Hepatocyte (in vitro differentiated cells): Measurements from ENCODE around the gene MICAL3. TPM values are rescaled to one million over a fixed set of nuclear protein-coding genes. Genes with fewer than 3 reads are reported as not detected.

Experiments
- DNase-seq: peaks from one replicate; pipeline ENCODE4 v3.0.0-alpha.2; 2016; ENCODE audit warnings: low spot score
- H2AFZ ChIP-seq: fragments of 200-600 bp; sonication (generic); 2 replicates; pipeline ENCODE4 v1.6.0; 2016; ENCODE audit warnings: antibody characterized with exemption, mild to moderate bottlenecking
- H3K27ac ChIP-seq: fragments of 200-600 bp; sonication (generic); 2 replicates; pipeline ENCODE4 v1.5.1; 2016; ENCODE audit warnings: mild to moderate bottlenecking
- H3K27me3 ChIP-seq: fragments of 200-600 bp; sonication (generic); 2 replicates; pipeline ENCODE4 v1.6.1; 2016
- H3K36me3 ChIP-seq: fragments of 200-600 bp; sonication (generic); replicated peaks from 2 replicates; pipeline ENCODE4 v1.5.1; 2016; ENCODE audit warnings: low read depth; ENCODE audit not compliant: insufficient read depth
- H3K4me1 ChIP-seq: fragments of 200-600 bp; sonication (generic); 2 replicates; pipeline ENCODE4 v1.5.1; 2016; ENCODE audit warnings: mild to moderate bottlenecking, moderate library complexity; ENCODE audit not compliant: insufficient read depth
- H3K4me2 ChIP-seq: fragments of 200-600 bp; sonication (generic); 2 replicates; pipeline ENCODE4 v1.6.0; 2016
- H3K4me3 ChIP-seq: fragments of 200-600 bp; sonication (generic); 2 replicates; pipeline ENCODE4 v1.5.1; 2016; ENCODE audit warnings: mild to moderate bottlenecking
- H3K79me2 ChIP-seq: fragments of 200-600 bp; sonication (generic); 2 replicates; pipeline ENCODE4 v1.6.0; 2017; ENCODE audit warnings: mild to moderate bottlenecking
- H3K9me2 ChIP-seq: fragments of 200-600 bp; sonication (generic); replicated peaks from 2 replicates; pipeline ENCODE4 v1.6.0; 2017; ENCODE audit warnings: mild to moderate bottlenecking; ENCODE audit not compliant: insufficient read depth
- H3K9me3 ChIP-seq: fragments of 200-600 bp; sonication (generic); 2 replicates; pipeline ENCODE4 v1.5.1; 2016; ENCODE audit warnings: low read depth, mild to moderate bottlenecking
- H4K20me1 ChIP-seq: fragments of 200-600 bp; sonication (generic); 2 replicates; pipeline ENCODE4 v1.6.0; 2016; ENCODE audit warnings: mild to moderate bottlenecking; ENCODE audit not compliant: insufficient read depth, poor library complexity, severe bottlenecking
- CTCF ChIP-seq: fragments of 200-600 bp; sonication (generic); IDR thresholded peaks from 2 replicates; pipeline ENCODE4 v1.5.1; 2016; ENCODE audit warnings: antibody characterized with exemption, mild to moderate bottlenecking; ENCODE audit not compliant: poor library complexity
- EZH2 ChIP-seq: fragments of 200-600 bp; sonication (generic); IDR thresholded peaks from 2 replicates; pipeline ENCODE4 v1.6.1; 2016; ENCODE audit warnings: antibody characterized with exemption, mild to moderate bottlenecking, borderline replicate concordance
- EZH2phosphoT487 ChIP-seq: fragments of 200-600 bp; sonication (generic); IDR thresholded peaks from one replicate; pipeline ENCODE4 v1.6.1; 2018; ENCODE audit warnings: antibody characterized with exemption, mild to moderate bottlenecking, low read depth, moderate library complexity; ENCODE audit not compliant: unreplicated experiment, severe bottlenecking
- WGBS: methylation state at CpG from one replicate; pipeline ENCODE4 v1.1.6; 2016; ENCODE audit warnings: low lambda C conversion rate; ENCODE audit errors: missing lambda C conversion rate; 5-methylcytosine and 5-hydroxymethylcytosine counted together
- polyA plus RNA-seq: library from polyadenylated mRNA; unstranded; fragments of >200 nt; fragmentation: Nextera tagmentation; extraction: Ambion mirVana; gene quantifications from 2 replicates; pipeline ENCODE4 v1.2.1, GENCODE V29; 2016
- total RNA-seq: library from RNA; depleted of rRNA; stranded (reverse); fragments of >200 nt; gene quantifications from 2 replicates; pipeline ENCODE4 v1.2.3, GENCODE V29; 2014

MICAL3 gene
- total and polyA plus RNA-seq, 2 experiments from 2014 or later = 4.6 to 22.7 TPM

DNA sequence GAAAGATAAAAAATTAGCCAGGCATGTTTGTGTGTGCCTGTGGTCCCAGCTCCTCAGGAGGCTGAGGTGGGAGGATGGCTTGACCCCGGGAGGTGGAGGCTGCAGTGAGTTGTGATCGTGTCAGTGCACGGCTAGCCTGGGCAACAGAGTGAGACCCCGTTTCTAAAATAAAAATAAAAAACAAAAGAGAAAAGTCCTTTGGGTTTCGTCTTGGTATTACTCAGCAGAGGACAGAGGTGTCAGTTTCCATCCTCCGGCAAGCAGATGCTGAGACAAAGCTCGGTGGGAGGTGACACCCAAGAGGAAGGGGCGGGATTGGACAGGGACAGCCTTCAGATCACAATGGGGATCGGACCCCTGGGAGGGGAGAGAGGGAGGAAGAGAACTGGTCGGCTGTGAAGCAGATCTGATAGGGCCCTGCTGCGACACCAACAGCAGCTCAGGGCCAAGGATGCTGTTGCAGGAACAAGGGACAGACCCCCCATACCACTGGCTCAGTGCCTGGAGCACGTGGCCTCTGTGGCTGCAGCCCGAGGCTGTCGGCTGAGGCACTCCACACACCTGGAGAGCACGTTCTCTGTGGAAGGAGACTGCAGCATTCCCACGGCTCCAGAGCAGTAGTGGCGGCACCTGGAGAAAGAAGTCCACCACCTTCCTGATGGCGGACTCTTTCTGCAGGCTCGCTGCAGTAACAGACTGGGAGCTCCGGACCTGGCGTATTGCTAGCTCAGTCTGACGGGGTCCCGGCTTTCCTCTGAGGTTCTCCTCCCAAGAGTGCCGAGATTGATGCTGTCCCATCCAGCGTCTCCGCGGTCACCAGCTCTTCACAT is 244.9 kb downstream of the MICAL3 start:
- no peak overlapping the region for H2AFZ ChIP-seq
- H3K27ac ChIP-seq = no peak overlapping the region
- no peaks in the 10 kb centered on the region for H3K36me3 ChIP-seq
- no peak overlapping the region for H3K4me2 ChIP-seq
- no peaks in the 10 kb centered on the region for H3K9me2 ChIP-seq
- H3K27me3 ChIP-seq = no peaks in the 10 kb centered on the region
- WGBS = 78% methylated on average over 27 of the region's 27 CpGs
- H3K4me3 ChIP-seq = no peak overlapping the region
- H3K9me3 ChIP-seq = no peaks in the 10 kb centered on the region
- TF ChIP-seq EZH2phosphoT487 (no peak), EZH2 (no peak), CTCF (no peak)
- no peak for DNase-seq
- no peaks in the 10 kb centered on the region for H3K79me2 ChIP-seq
- no peaks in the 10 kb centered on the region for H3K4me1 ChIP-seq
- no peaks in the 10 kb centered on the region for H4K20me1 ChIP-seq

DNA sequence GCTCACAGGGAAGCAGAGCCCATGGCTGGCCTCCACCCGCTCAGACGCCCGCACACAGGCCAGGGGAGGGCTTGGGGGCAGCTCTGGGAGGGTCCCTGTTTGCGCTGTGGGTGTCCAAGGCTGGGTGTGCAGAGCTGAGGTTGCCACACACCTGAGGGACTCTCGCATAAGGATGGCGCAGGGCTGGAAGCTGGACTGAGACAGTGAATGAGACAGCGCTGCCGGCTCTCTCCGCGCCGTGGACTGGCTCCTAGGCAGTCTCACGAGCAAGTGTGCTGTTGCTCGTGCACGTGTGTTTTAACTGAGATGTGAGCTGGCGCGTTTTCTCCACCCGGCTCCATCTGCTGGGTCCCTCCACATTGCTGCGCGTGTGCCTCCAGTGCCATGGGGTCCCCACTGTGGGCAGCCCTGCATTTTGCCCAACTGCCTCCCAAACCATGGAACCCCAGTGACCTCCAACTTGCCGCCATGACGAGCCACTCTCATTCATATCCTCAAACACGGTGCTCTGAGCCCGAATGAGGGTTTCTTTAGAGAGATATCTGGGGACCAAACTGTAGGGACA is 245.9 kb downstream of the MICAL3 start:
- H3K9me2 ChIP-seq = no peaks in the 10 kb centered on the region
- no peak overlapping the region for H3K27ac ChIP-seq
- TF ChIP-seq CTCF = no peak
- no peak for TF ChIP-seq EZH2phosphoT487
- no peak for TF ChIP-seq EZH2
- WGBS = 99% methylated on average over 23 of the region's 23 CpGs
- H3K79me2 ChIP-seq = peaks cover 2% of the 10 kb centered on the region
- H3K36me3 ChIP-seq = no peaks in the 10 kb centered on the region
- no peaks in the 10 kb centered on the region for H3K9me3 ChIP-seq
- no peak overlapping the region for H3K4me3 ChIP-seq
- DNase-seq = no peak
- no peak overlapping the region for H2AFZ ChIP-seq
- H3K4me2 ChIP-seq = no peak overlapping the region
- H4K20me1 ChIP-seq = no peaks in the 10 kb centered on the region
- no peaks in the 10 kb centered on the region for H3K27me3 ChIP-seq
- H3K4me1 ChIP-seq = peaks cover 1% of the 10 kb centered on the region

- Histone ChIP-seq H4K20me1 (no peaks in the 10 kb centered on the region), H3K4me1 (peaks cover 9% of the 10 kb centered on the region), H3K79me2 (peaks cover 10% of the 10 kb centered on the region), H3K9me3 (no peaks in the 10 kb centered on the region), H3K27me3 (no peaks in the 10 kb centered on the region), H3K27ac (no peak overlapping the region), H3K36me3 (no peaks in the 10 kb centered on the region), H2AFZ (no peak overlapping the region), H3K4me3 (no peak overlapping the region), H3K4me2 (no peak overlapping the region), H3K9me2 (no peaks in the 10 kb centered on the region)
- TF ChIP-seq EZH2 (no peak), CTCF (no peak), EZH2phosphoT487 (no peak)
- 94% methylated on average over 6 of the region's 6 CpGs for WGBS
- no peak for DNase-seq
Measured at GRCh38 chr22:17777717-17778044, 246.7 kb downstream of the MICAL3 start.
